NCI-H146 treated with DMSO at 0.1 percent for 48 hours (cell line): Measurements from ENCODE around the gene GTPBP6.
"Not testable (repeated sequence)": the region's sequence is repeated elsewhere in the genome, so short reads cannot be mapped to it uniquely, and the experiment has no call there.

Source experiments
- DNase-seq: peaks from one replicate; lab custom pipeline; 2025; ENCODE audit not compliant: unreplicated experiment; lab: John Stamatoyannopoulos, UW

GTPBP6 gene

GRCh38 chrX:295136-295535 is 23.5 kb downstream of the GTPBP6 start:
- DNase-seq = no peak

DNA sequence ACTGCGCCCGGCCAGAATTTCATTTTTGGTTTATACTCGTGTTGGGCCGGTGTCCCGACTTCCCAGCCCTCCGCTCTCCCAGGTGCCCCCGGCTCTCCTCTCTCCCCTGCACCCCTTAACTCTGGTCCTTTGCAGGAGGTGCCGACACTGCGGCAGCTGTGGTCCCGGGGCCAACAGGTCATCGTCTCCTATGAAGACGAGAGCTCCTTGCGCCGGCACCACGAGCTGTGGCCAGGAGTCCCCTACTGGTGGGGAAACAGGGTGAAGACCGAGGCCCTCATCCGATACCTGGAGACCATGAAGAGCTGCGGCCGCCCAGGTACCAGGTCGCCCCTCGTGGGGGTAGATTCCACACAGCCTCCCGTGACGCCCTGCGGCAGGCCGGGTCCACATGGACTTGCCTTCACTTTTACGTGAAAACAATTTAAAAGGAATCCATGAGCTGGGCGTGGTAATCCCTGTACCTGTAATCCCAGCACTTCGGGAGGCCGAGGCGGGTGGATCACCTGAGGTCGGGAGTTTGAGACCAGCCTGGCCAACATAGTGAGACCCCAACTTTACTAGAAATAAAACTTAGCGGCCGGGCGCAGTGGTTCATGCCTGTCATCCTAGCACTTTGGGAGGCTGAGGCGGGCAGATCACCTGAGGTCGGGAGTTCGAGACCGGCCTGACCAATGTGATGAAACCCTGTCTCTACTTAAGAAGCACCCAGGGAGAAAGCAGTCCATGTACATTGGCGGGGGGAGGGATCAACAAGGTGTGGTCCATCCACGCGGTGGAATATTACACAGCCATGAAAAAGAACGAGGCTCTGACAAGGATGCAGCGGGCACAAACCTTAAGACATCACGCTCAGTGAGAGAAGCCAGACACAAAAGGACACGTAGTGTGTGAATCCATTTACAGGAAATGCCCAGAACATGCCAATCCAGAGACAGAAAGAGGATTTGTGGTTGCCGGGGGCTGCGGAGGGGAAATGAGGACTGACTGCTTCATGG is 25.4 kb downstream of the GTPBP6 start:
- DNase-seq = no peak

DNA sequence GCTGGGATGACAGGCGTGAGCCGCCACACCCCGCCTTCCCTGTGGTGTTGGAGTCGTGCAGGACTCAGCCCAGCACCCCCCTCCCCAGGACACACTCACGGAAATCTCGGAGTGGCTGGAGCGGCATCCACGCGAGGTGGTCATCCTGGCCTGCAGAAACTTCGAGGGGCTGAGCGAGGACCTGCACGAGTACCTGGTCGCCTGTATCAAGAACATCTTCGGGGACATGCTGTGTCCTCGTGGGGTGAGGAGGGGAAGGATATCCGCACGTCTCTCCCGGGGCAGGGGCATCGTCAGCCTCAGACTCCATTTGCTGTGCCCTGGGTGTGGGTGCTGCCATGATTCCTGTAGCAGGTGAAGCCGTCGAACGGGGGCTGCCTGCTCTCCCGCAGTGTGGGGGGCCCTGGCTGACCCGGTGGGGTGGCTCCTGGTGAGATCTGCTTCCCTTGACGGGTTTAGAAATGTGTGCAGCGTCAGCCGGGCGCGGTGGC is 27.1 kb downstream of the GTPBP6 start:
- DNase-seq = no peak

DNA sequence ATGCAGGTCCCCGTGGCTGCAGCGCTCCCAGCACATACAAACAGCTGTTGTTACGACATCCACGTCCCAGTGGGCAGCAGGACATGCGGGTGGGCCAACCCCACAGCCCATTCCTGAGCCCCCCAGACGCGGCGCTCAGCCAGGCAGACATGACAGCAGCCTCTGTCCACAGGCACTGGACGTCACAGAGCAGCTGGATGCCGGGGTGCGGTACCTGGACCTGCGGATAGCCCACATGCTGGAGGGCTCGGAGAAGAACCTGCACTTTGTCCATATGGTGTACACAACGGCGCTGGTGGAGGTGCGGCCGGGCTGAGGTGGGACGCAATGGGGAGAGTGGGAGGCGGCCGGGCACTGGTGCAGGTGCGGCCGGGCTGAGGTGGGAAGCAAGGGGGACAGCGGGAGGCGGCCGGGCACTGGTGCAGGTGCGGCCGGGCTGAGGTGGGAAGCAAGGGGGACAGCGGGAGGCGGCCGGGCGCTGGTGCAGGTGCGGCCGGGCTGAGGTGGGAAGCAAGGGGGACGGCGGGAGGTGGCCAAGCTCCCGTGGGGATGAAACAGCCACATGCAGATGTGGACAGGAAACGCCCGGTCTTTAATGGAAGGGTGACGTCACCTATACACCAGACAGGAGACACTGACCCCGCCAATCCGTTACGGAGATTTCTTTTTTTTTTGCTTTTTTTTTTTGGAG is 28.0 kb downstream of the GTPBP6 start:
- no peak for DNase-seq

- DNase-seq = no peak
These were observed 30.0 kb downstream of the GTPBP6 start for GRCh38 chrX:288561-288991.

GRCh38 chrX:287670-288069 is 30.9 kb downstream of the GTPBP6 start:
- no peak for DNase-seq

- DNase-seq = no peak
These were observed 33.4 kb downstream of the GTPBP6 start for GRCh38 chrX:285076-285677.

- DNase-seq = no peak
These were observed 35.3 kb downstream of the GTPBP6 start for GRCh38 chrX:283115-283845.

GRCh38 chrX:282000-282681 is 36.5 kb downstream of the GTPBP6 start:
- DNase-seq = not testable (repeated sequence)

GRCh38 chrX:281166-281999 is 37.2 kb downstream of the GTPBP6 start, which contains the start of gene PLCXD1:
TSS of gene PLCXD1 (plus strand) at chrX:281381. CDS start at chrX:284188, 2,807 bp downstream.
- DNase-seq = no peak

GRCh38 chrX:280722-281121 is 37.9 kb downstream of the GTPBP6 start:
- not testable (repeated sequence) for DNase-seq

DNA sequence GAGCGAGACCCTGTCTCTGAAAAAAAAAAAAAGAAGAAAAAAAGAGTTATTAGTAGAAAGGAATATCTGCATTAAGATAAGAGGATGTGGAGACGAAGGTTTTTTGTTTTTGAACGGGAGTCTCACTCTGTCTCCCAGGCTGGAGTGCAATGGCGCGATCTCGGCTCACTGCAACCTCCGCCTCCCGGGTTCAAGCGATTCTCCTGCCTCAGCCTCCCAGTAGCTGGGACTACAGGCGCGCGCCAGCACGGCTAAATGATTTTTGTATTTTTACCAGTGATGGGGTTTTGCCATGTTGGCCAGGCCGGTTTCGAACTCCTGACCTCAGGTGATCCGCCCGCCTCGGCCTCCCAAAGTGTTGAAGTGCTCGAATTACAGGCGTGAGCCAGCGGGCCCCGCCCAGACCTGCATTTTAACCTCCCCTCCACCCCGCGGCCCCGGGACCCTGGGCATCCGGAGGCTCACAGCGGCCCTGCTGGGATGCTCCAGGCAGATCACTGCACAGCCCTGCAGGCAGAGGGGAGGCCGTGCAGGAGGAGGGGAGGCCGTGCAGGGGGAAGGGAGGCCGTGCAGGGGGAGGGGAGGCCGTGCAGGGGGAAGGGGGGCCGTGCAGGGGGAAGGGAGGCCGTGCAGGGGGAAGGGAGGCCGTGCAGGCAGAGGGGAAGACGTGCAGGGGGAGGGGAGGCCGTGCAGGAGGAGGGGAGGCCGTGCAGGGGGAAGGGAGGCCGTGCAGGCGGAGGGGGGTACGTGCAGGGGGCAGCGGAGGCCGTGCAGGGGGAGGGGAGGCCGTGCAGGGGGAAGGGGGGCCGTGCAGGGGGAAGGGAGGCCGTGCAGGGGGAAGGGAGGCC is 38.6 kb downstream of the GTPBP6 start:
- DNase-seq = not testable (repeated sequence)

DNA sequence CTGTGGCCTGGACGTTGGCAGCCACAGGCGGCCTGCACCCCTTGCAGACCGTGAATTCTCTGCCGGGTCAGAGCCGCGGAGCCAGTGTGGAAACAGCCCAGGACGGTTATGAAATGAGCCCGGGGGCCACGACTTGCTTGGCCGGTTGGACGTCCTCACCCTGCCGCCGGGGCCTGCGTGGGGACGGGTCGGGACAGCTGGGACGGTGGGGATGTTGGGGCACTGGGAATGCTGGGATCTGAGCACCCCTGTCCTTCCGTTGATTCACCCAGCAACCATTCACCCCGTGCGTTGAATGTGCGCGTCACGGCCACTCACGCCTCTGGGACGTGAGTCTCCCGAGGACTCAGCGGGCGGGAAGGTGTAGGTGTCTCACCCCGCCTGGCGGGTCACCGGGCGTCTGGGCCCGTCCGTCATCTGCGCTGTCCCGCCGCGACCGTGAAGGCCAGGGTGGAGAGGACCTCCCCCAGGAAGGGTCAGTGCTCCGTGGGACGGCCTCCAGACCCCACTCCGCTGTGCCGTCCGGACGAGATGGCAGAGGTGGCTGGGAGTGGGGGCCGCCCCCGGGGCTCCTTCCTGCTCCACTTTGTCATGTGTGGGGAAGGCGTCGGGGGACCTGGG is 41.9 kb downstream of the GTPBP6 start:
- no peak for DNase-seq

GRCh38 chrX:275967-276580 is 42.5 kb downstream of the GTPBP6 start:
- DNase-seq = no peak

GRCh38 chrX:275476-275966 is 43.1 kb downstream of the GTPBP6 start:
- DNase-seq = no peak

DNA sequence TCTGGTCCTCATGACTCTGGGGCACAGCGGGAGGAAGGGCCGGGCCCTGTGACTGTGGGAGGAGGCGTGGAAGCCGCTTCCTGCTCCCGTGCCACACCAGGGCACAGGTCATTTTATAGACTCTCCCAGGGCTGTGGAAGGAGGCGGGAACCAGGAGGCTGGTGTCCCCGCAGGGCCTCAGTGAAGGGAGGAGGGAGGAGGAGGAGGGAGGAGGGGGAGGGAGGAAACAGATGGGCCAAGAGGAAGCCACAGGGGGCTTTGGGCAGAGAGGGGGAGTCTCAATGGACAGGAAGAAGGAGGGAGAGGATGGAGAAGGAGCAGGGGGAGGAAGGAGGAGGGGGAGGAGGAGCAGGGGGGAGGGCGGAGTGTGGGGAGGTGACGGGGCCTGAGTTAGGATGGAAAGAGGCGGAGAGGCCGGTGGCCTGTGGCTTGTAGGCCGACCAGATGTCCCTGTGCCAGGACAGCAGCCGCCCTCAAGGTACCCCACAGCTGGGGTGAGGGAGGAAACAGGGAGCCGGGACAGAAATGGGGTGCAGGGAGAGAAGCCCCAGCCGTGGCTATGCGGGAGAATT is 43.6 kb downstream of the GTPBP6 start:
- no peak for DNase-seq

- no peak for DNase-seq
These were observed 47.7 kb downstream of the GTPBP6 start for GRCh38 chrX:270848-271367.
